SK-N-SH (cell line): ENCODE data around the gene FAM20A. TPM values are rescaled to one million over a fixed set of nuclear protein-coding genes. Genes with fewer than 3 reads are reported as not detected.

Source experiments
- CTCF ChIA-PET: fragments of 300-600, 350-600 bp; formaldehyde crosslinking; extraction: SDS; loops from one replicate; lab custom pipeline; 2021; lab: Yijun Ruan, JAX
- POLR2A ChIA-PET: fragments of 350-600 bp; sonication (Branson Sonifier 250); formaldehyde crosslinking; extraction: SDS; loops from one replicate; lab custom pipeline; 2020; ENCODE audit warnings: antibody characterized with exemption, inconsistent platforms; lab: Yijun Ruan, JAX
- DNase-seq: peaks from one replicate; pipeline ENCODE4 v3.0.0; 2012
- H2AFZ ChIP-seq: fragments of 200-600 bp; sonication (generic); 2 replicates; pipeline ENCODE4 v1.8.1; 2016; ENCODE audit warnings: antibody characterized with exemption, mild to moderate bottlenecking, low read depth
- H3F3A ChIP-seq: fragments of 200-600 bp; sonication (generic); replicated peaks from 2 replicates; pipeline ENCODE3; 2016; ENCODE audit warnings: antibody characterized with exemption, mild to moderate bottlenecking; ENCODE audit not compliant: insufficient read depth
- H3K27ac ChIP-seq, 2 experiments: fragments of 200-500 bp in 1 of 2; fragments of 200-600 bp in 1 of 2; sonication (Bioruptor generic) in 1 of 2; sonication (generic), shearing (Covaris generic) in 1 of 2; 2 replicates each; pipeline versions ENCODE4 v1.5.1 to v1.6.1; 2014 to 2016; ENCODE audit warnings: low read depth in 2 of 2, inconsistent platforms in 1 of 2, low read length in 1 of 2, mild to moderate bottlenecking in 1 of 2, mixed read lengths in 1 of 2
- H3K27me3 ChIP-seq: fragments of 200-600 bp; sonication (generic), shearing (Covaris generic); 2 replicates; pipeline ENCODE4 v1.6.1; 2016; ENCODE audit warnings: mixed run types; ENCODE audit not compliant: insufficient read depth
- H3K36me3 ChIP-seq, 2 experiments: fragments of 200-500 bp in 1 of 2; fragments of 200-600 bp in 1 of 2; sonication (Bioruptor generic) in 1 of 2; sonication (generic) in 1 of 2; replicated peaks in 1 of 2; 2 replicates each; pipeline versions ENCODE3 to v1.5.1; 2014 to 2016; ENCODE audit warnings: low read length in 1 of 2, mild to moderate bottlenecking in 1 of 2; ENCODE audit not compliant: insufficient read depth in 2 of 2, control insufficient read depth in 1 of 2
- H3K4me1 ChIP-seq, 2 experiments: fragments of 200-500 bp in 1 of 2; fragments of 200-600 bp in 1 of 2; sonication (Bioruptor generic) in 1 of 2; sonication (generic), shearing (Covaris generic) in 1 of 2; 2 replicates each; pipeline versions ENCODE4 v1.5.1 to v1.6.1; 2014 to 2016; ENCODE audit warnings: low read depth in 1 of 2, low read length in 1 of 2, mixed run types in 1 of 2; ENCODE audit not compliant: insufficient read depth in 2 of 2, control insufficient read depth in 1 of 2
- H3K4me2 ChIP-seq: fragments of 200-600 bp; sonication (generic), shearing (Covaris generic); 2 replicates; pipeline ENCODE4 v1.6.1; 2017; ENCODE audit warnings: mixed run types
- H3K4me3 ChIP-seq, 2 experiments: fragments of 200-500 bp in 1 of 2; fragments of 200-600 bp in 1 of 2; sonication (Bioruptor generic) in 1 of 2; sonication (generic), shearing (Covaris generic) in 1 of 2; 2 replicates each; pipeline versions ENCODE4 v1.5.1 to v1.8.1; 2014 to 2016; ENCODE audit warnings: low read depth in 2 of 2, inconsistent platforms in 1 of 2, low read length in 1 of 2, mild to moderate bottlenecking in 1 of 2, mixed read lengths in 1 of 2, moderate library complexity in 1 of 2
- H3K79me2 ChIP-seq: fragments of 200-600 bp; sonication (generic); 2 replicates; pipeline ENCODE4 v1.8.1; 2017; ENCODE audit warnings: mild to moderate bottlenecking; ENCODE audit not compliant: insufficient read depth
- H3K9ac ChIP-seq: fragments of 200-600 bp; sonication (generic); 2 replicates; pipeline ENCODE4 v1.6.1; 2017; ENCODE audit warnings: mixed run types
- H3K9me2 ChIP-seq: fragments of 200-600 bp; sonication (generic); 2 replicates; pipeline ENCODE4 v1.6.1; 2017; ENCODE audit warnings: mixed run types
- H3K9me3 ChIP-seq: fragments of 200-600 bp; sonication (generic); 2 replicates; pipeline ENCODE4 v1.6.1; 2017; ENCODE audit warnings: mixed run types, mild to moderate bottlenecking, moderate library complexity
- H4K20me1 ChIP-seq: fragments of 200-600 bp; sonication (generic); 2 replicates; pipeline ENCODE4 v1.6.1; 2017; ENCODE audit warnings: mild to moderate bottlenecking, mixed run types; ENCODE audit not compliant: insufficient read depth
- CHD2 ChIP-seq: fragments of 150-350 bp; IDR thresholded peaks from 2 replicates; pipeline ENCODE4 v1.6.1; 2018; ENCODE audit warnings: low read length; ENCODE audit not compliant: partially characterized antibody
- CTCF ChIP-seq: fragments of 200-600 bp; sonication (generic); IDR thresholded peaks from 2 replicates; pipeline ENCODE4 v1.6.1; 2017; ENCODE audit warnings: antibody characterized with exemption, mild to moderate bottlenecking, moderate library complexity
- ELF1 ChIP-seq: IDR thresholded peaks from 2 replicates; pipeline ENCODE4 v1.4.0; 2012
- EP300 ChIP-seq, 2 experiments: IDR thresholded peaks; 2 replicates each; pipeline versions ENCODE4 v1.4.0 to v1.6.1; 2012; ENCODE audit warnings: borderline replicate concordance in 1 of 2, low read depth in 1 of 2, low read length in 1 of 2
- EZH2phosphoT487 ChIP-seq: fragments of 200-600 bp; sonication (generic); IDR thresholded peaks from 2 replicates; pipeline ENCODE4 v1.6.1; 2017; ENCODE audit warnings: low read depth, mixed run types, mild to moderate bottlenecking, antibody characterized with exemption, moderate library complexity, borderline replicate concordance
- FOSL2 ChIP-seq: IDR thresholded peaks from 2 replicates; pipeline ENCODE4 v1.4.0; 2012; ENCODE audit warnings: low read depth, mild to moderate bottlenecking, moderate library complexity, borderline replicate concordance
- FOXM1 ChIP-seq: IDR thresholded peaks from 2 replicates; pipeline ENCODE4 v1.4.0; 2012; ENCODE audit warnings: low read depth, mild to moderate bottlenecking
- GATA2 ChIP-seq: sonication (generic); formaldehyde crosslinking; IDR thresholded peaks from 2 replicates; pipeline ENCODE4 v1.5.0; 2020; ENCODE audit warnings: mild to moderate bottlenecking, missing genetic modification reagents
- NFIC ChIP-seq: IDR thresholded peaks from 2 replicates; pipeline ENCODE4 v1.4.0; 2012; ENCODE audit warnings: borderline replicate concordance
- PBX3 ChIP-seq: IDR thresholded peaks from 2 replicates; pipeline ENCODE4; 2012
- RAD21 ChIP-seq: IDR thresholded peaks from 2 replicates; pipeline ENCODE4 v1.6.1; 2012; ENCODE audit warnings: mild to moderate bottlenecking, low read length
- RFX5 ChIP-seq: IDR thresholded peaks from 2 replicates; pipeline ENCODE4 v1.6.1; 2012; ENCODE audit warnings: mild to moderate bottlenecking, improper control_type of control experiment, low read length
- RXRA ChIP-seq: IDR thresholded peaks from 2 replicates; pipeline ENCODE4 v1.4.0; 2012; ENCODE audit warnings: low read depth, mild to moderate bottlenecking, borderline replicate concordance
- TAF1 ChIP-seq: IDR thresholded peaks from 2 replicates; pipeline ENCODE4 v1.6.1; 2012; ENCODE audit warnings: low read depth, mild to moderate bottlenecking, low read length, moderate library complexity, borderline replicate concordance
- TCF12 ChIP-seq: IDR thresholded peaks from 2 replicates; pipeline ENCODE4 v1.4.0; 2012
- TEAD4 ChIP-seq: IDR thresholded peaks from 2 replicates; pipeline ENCODE4 v1.4.0; 2012; ENCODE audit warnings: mild to moderate bottlenecking, borderline replicate concordance; ENCODE audit not compliant: insufficient read depth
- ZBTB33 ChIP-seq: IDR thresholded peaks from 2 replicates; pipeline ENCODE4 v1.4.0; 2012; ENCODE audit warnings: low read depth, borderline replicate concordance
- WGBS: methylation state at CpG from one replicate; pipeline ENCODE4 v1.1.6; 2017; ENCODE audit warnings: low lambda C conversion rate; 5-methylcytosine and 5-hydroxymethylcytosine counted together
- polyA plus RNA-seq, 3 experiments: library from polyadenylated mRNA; depleted of rRNA; stranded (reverse); fragments of >200 nt; gene quantifications; 2 replicates each; pipeline ENCODE4 v1.2.3, GENCODE V29; 2012
- TF ChIP-seq, protein P1 (sequence below): fragments of 150-350 bp; IDR thresholded peaks from 2 replicates; pipeline ENCODE4 v1.6.1; 2016; ENCODE audit warnings: mild to moderate bottlenecking, low read depth, low read length

FAM20A gene
- not detected in 2 replicates for polyA plus RNA-seq (2012; rRNA removed)
- polyA plus RNA-seq (2012; cell fraction: cytosol; rRNA removed), result not detected in 2 replicates
- not detected in 2 replicates for polyA plus RNA-seq (2012; cell fraction: nucleus; rRNA removed)

- Histone ChIP-seq H2AFZ (no peak within 1 kb of the TSS), H3K9me3 (no peaks in the 10 kb centered on the region), H3K4me3 (peak within 1 kb of the TSS; percentile 37 to 41), H3K9me2 (no peaks in the 10 kb centered on the region), H3F3A (no peaks in the 10 kb centered on the region), H3K36me3 (no peaks in the 10 kb centered on the region), H3K9ac (no peak within 1 kb of the TSS), H4K20me1 (no peaks in the 10 kb centered on the region), H3K4me1 (peaks cover 0 to 9% of the 10 kb centered on the region in 2 experiments; a peak in 1 of 4 replicates), H3K27ac (no peak within 1 kb of the TSS), H3K4me2 (peak within 1 kb of the TSS; percentile 75; the same call in 1 of the 2 replicates), H3K79me2 (no peaks in the 10 kb centered on the region), H3K27me3 (peaks cover 51% of the 10 kb centered on the region)
- WGBS, result 2% methylated on average over 15 of the region's 69 CpGs
- POLR2A ChIA-PET, result no interaction called here
- CTCF ChIA-PET, result interaction anchor here (0.6 to 3.2 kb wide), 3 partner anchors 12 to 137 kb away, joined by 3 to 19 read pairs (median 3); no protein-coding TSS in a partner anchor
- DNase-seq, result peak; percentile 68
- TF ChIP-seq RFX5 (no peak), TCF12 (no peak), TEAD4 (no peak), EZH2phosphoT487 (no peak), RAD21 (no peak), RXRA (no peak), EP300 (IDR thresholded peaks at IDR 0.05; ENCODE audit: borderline replicate concordance in 1 of 2, low read depth in 1 of 2, low read length in 1 of 2) (no peak), FOSL2 (no peak), ELF1 (no peak), GATA2 (CRISPR knock-in tag) (no peak), PBX3 (no peak), NFIC (no peak), TAF1 (no peak)
- TF ChIP-seq, protein P1, sequence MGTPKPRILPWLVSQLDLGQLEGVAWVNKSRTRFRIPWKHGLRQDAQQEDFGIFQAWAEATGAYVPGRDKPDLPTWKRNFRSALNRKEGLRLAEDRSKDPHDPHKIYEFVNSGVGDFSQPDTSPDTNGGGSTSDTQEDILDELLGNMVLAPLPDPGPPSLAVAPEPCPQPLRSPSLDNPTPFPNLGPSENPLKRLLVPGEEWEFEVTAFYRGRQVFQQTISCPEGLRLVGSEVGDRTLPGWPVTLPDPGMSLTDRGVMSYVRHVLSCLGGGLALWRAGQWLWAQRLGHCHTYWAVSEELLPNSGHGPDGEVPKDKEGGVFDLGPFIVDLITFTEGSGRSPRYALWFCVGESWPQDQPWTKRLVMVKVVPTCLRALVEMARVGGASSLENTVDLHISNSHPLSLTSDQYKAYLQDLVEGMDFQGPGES, result no peak
Measured at GRCh38 chr17:68600931-68601564, at the start of gene FAM20A. TSS of gene FAM20A (minus strand) at chr17:68601367. CDS start at chr17:68600666, 701 bp downstream.

DNA sequence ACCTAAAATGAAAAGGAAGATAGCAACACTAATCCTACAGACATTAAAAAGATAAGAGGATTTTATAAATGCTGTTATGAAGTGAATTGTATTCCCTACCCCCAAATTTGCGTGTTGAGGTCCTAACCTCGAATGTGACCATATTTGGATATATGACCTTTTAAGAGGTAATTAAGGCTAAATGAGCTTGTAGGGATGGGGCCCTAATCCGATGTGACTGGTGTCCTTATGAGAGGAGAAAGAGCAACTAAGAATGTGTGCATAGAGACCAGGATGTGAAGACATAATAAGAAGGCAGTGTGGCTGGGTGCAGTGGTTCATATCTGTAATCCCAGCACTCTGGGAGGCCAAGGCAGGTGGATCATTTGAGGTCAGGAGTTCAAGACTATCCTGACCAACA is 48.2 kb upstream of the FAM20A start:
- 2% methylated on average over 3 of the region's 3 CpGs for WGBS
- H3K9ac ChIP-seq, result no peak overlapping the region
- TF ChIP-seq NFIC (no peak), FOXM1 (no peak), ZBTB33 (no peak), CHD2 (no peak), ELF1 (no peak), GATA2 (CRISPR knock-in tag) (no peak), RAD21 (no peak), CTCF (no peak)

More for the DNA sequence above, 48.2 kb upstream of the FAM20A start:
- H3K4me1 ChIP-seq, result no peaks in the 10 kb centered on the region
- DNase-seq, result no peak
- H3K27ac ChIP-seq, result no peak overlapping the region
- no peaks in the 10 kb centered on the region for H3F3A ChIP-seq
- no peaks in the 10 kb centered on the region for H4K20me1 ChIP-seq
- H3K9me2 ChIP-seq, result no peaks in the 10 kb centered on the region
- CTCF ChIA-PET, result no interaction called here
- H3K4me2 ChIP-seq, result no peak overlapping the region
- POLR2A ChIA-PET, result no interaction called here
- H2AFZ ChIP-seq, result no peak overlapping the region
- no peaks in the 10 kb centered on the region for H3K36me3 ChIP-seq
- no peaks in the 10 kb centered on the region for H3K79me2 ChIP-seq
- no peaks in the 10 kb centered on the region for H3K27me3 ChIP-seq
- no peak overlapping the region for H3K4me3 ChIP-seq
- H3K9me3 ChIP-seq, result no peaks in the 10 kb centered on the region
